22Rv1 (cell line): ENCODE data around the gene SPRYD7.
A peak's percentile ranks its signal among the peaks of the same experiment; 100 is the strongest.
"Not testable (repeated sequence)": the region's sequence is repeated elsewhere in the genome, so short reads cannot be mapped to it uniquely, and the experiment has no call there.

Experiments used
- H3K27ac ChIP-seq: fragments of 450-650 bp; 2 replicates; pipeline ENCODE4 v1.5.1; 2017
- ZFX ChIP-seq: fragments of 450-650 bp; IDR thresholded peaks from 2 replicates; pipeline ENCODE4 v1.6.1; 2017; ENCODE audit warnings: antibody characterized with exemption, borderline replicate concordance
- TF ChIP-seq, protein P1 (sequence below): fragments of 450-650 bp; IDR thresholded peaks from 2 replicates; pipeline ENCODE4 v1.5.1; 2017; ENCODE audit warnings: mild to moderate bottlenecking

SPRYD7 gene

DNA sequence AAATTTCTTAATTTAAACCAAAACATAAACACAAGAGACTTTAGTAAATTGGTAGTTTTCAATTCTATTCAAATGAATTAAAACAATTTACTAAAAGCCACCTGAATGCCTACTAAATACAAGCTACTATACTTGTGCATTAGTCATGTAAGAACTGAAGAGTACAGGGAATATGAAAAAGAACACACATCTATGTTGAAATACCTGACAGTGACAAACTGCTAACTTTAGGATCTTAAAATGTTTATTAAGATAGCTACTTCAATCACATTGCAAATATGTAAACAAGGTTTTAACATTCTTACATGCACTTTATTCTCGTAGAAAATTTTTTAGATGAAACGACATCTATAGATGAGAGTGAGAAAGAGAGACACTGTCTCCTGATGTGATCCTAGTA is 4.1 kb downstream of the SPRYD7 start:
- TF ChIP-seq, protein P1, sequence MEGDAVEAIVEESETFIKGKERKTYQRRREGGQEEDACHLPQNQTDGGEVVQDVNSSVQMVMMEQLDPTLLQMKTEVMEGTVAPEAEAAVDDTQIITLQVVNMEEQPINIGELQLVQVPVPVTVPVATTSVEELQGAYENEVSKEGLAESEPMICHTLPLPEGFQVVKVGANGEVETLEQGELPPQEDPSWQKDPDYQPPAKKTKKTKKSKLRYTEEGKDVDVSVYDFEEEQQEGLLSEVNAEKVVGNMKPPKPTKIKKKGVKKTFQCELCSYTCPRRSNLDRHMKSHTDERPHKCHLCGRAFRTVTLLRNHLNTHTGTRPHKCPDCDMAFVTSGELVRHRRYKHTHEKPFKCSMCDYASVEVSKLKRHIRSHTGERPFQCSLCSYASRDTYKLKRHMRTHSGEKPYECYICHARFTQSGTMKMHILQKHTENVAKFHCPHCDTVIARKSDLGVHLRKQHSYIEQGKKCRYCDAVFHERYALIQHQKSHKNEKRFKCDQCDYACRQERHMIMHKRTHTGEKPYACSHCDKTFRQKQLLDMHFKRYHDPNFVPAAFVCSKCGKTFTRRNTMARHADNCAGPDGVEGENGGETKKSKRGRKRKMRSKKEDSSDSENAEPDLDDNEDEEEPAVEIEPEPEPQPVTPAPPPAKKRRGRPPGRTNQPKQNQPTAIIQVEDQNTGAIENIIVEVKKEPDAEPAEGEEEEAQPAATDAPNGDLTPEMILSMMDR, result no peak
- TF ChIP-seq ZFX, result no peak
- no peak overlapping the region for H3K27ac ChIP-seq

DNA sequence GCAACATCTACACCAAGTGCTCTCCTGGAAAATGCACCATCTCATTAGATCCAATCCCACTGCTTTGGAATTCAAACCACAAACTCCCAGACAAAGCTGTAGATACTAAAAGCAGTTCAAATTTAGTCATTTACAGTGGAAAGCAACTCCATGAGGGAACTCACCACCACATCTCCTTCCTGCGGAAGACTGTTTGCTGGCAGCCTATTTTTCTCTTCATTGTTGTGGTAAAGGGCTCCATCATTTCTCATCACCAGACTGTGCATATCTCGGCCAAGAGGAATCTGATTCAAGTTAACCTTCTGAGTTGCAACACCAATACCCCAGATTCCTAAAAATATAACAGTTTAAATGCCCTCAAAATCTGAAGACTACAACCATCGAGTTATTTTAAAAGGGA is 8.4 kb downstream of the SPRYD7 start:
- H3K27ac ChIP-seq, result no peak overlapping the region
- no peak for TF ChIP-seq ZFX
- TF ChIP-seq, protein P1, result no peak

DNA sequence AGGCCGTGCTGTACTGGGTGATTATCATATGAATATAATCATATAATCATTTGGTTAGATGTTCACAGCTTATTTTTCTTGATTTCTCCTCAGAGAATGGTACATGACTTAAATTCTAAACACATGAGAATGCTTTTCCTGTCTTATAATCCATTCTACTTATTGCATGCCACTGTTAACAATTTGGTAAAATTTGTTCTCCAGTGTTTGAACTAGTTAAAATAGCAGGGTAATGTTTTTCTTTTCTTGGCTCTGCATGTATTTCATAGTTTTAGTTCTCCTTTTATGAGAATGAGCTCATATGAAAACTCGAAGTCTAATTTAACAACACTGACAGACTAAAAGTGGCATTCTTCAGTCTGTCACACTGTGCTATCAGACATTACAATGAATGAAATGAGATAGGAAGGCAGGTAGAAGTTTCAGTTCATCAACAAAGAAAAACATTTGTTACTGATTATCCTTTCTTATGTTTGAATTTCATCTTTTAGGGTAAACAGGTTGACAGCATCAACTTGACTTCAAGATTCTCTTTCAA is 10.2 kb downstream of the SPRYD7 start:
- no peak overlapping the region for H3K27ac ChIP-seq
- TF ChIP-seq ZFX, result no peak
- TF ChIP-seq, protein P1, result no peak

DNA sequence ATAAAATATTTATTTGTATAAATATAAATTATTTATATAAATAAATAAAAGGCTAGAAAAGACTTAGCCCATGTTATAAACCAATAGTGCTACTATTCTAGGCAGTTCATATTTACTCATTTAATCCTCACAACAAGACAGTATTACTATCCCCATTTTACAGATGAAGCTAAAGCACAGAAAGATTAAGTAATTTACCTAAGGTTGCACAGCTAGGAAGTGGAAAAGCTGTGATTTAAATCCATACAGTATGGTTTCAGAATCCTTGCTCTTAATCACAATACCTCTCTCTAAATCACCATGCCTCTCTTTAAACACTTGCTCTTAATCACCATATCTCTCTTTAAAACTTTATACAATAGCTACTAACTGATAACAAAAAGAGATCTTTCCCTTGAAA is 13.8 kb downstream of the SPRYD7 start:
- H3K27ac ChIP-seq, result no peak overlapping the region
- no peak for TF ChIP-seq ZFX
- TF ChIP-seq, protein P1, result no peak

DNA sequence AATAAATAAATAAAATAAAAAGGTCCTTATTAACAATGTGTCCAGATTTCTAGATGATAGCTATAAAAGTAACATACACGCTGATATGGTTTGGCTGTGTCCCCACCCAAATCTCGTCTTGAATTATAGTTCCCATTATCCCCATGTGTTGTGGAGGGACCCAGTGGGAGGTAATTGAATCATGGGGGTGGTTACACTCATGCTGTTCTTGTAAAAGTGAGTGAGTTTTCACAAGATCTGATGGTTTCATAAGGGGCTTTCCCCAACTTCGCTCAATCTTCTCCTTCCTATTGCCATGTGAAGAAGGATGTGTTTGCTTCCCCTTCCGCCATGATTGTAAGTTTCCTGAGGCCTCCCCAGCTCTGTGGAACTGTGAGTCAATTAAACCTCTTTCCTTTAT is 15.2 kb downstream of the SPRYD7 start:
- H3K27ac ChIP-seq, result not testable (repeated sequence)

DNA sequence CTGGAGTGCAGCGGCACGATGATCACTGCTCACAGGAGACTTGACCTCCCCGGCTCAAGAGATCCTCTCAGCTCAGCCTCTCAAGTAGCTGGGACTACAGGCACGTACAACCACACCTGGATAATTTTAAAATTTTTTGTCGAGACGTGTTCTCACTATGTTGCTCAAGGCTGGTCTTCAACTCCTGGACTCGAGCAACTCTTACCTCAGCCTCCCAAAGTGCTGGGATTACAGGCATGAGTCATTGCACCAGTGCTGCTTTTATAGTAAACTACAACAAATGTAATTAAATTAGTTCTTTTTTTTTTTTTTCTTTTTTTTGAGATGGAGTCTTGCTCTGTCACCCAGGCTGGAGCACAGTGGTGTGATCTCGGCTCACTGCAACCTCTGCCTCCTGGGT is 18.0 kb downstream of the SPRYD7 start:
- not testable (repeated sequence) for H3K27ac ChIP-seq

DNA sequence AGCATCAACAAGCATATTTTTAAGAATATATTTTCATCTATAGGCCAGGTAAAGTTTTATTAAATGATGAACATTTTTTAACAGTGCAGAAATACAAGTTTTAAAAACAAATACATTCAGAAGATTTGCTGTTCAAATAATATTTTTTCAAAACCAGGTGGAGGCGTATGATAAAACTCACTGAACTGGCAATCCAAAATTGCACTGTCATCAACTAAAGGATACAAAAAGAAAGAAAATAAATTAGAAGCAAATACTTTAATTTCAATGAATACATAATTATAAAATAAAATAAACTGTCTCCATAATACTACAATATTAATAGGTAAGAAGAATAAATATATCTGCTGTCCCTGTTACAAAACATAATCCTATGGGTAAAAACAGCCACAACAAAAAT is 21.2 kb downstream of the SPRYD7 start:
- H3K27ac ChIP-seq, result no peak overlapping the region
- TF ChIP-seq, protein P1, result no peak

DNA sequence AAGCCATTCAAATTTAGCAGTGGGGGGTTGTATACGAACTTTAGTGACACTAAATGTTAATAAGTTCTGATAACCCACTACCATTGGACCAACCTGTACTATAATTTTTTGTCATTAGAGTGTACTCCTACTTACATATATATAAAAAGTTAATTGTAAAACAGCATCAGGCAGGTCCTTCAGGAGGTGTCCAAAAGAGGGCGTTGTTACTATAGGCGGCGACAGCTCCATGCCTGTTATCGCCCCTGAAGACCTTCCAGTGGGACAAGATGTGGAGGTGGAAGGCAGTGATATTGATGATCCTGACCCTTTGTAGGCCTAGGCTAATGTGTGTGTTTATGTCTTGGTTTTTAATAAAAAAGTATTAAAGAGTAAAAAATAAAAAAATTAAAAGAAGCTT is 27.5 kb downstream of the SPRYD7 start:
- no peak overlapping the region for H3K27ac ChIP-seq
- no peak for TF ChIP-seq ZFX
- TF ChIP-seq, protein P1, result peak; percentile 25; the same call in 1 of the 2 replicates
